22Rv1 (cell line): Measurements from ENCODE around the gene AHNAK.

Source experiments
- CTCF ChIP-seq: fragments of 450-650 bp; IDR thresholded peaks from 2 replicates; pipeline ENCODE4 v1.5.1; 2017; ENCODE audit warnings: mild to moderate bottlenecking
- ZFX ChIP-seq: fragments of 450-650 bp; IDR thresholded peaks from 2 replicates; pipeline ENCODE4 v1.6.1; 2017; ENCODE audit warnings: antibody characterized with exemption, borderline replicate concordance

DNA sequence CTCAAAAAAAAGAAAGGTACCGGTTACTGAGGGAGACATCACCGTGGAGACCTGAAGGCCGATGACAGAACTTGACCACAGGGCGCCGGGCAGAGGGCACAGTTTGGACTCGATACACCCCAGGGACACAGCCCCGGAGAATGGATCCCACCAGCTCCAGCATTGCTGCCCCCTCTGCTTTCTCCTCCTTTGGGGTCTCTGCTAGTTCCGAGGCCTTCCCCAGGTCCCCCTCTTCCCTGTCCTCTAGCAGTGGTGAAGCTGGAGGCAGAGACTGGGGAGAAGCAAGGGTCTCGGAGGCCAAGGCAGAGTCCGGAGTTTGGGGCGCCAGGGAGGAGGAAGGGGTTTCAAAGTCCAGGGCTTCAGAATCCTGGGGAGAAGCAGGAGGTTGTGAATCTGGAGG is 31.9 kb upstream of the AHNAK start:
- TF ChIP-seq CTCF (no peak), ZFX (no peak)
